ENCODE results near the gene CPN2.

Gene CPN2

DNA sequence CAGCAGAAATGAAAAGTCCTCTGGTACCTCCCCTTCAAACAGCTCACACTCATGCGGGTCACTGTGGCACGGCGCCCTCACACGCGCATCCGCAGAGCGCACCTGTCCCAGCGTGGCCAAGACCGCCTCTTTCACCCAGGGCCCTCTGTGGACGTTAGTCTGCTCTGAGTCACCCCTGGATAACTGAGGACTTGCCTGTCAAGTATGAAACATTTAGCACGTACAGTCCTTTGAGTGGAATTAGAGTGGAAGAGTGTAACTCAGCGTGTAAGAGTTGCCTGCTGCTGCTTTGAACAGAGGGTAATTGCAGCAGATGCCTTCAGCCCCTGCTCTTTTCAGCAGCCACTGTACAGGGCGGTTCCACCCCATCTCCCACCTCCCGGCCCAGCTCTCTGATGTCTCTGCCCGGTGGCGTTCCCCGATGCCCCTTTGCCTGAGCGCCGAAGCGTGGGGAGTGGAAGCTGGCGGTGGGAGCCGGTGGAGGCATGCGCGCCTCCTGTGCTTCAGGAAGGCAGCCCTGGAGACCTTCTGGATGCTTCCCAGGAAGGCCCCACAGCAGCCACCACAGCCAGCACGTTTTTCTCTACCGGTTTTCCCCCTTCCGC lies 23.0 kb downstream of the CPN2 start:
- DNase-seq (ENCODE audit: low spot score): peak; percentile 84

DNA sequence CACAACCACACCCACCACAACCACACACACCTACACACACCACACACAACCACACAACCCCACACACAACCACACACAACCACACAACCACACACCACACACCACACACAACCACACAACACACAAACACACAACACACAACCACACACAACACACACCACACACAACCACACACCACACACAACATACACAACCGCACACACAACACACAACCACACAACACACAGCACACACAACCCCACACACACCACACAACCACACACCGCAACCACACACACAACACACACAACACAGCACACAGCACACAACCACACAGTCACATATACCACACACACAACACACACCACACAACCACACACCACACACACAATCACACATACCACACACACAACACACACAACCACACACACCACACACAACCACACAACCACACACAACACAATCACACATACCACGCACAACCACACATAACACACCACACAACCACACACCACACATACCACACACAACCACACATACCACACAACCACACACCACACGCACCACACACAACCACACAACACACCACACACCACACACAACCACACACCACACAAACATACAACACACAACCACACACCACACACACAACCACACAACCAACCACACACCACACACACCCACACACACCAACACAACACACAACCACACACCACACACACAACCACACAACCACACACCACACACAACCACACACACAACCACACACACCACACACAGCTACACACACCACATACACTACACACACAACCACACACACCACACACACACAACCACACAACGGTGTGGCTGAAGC lies 23.7 kb downstream of the CPN2 start:
- no peak for DNase-seq (ENCODE audit: low spot score)

DNA sequence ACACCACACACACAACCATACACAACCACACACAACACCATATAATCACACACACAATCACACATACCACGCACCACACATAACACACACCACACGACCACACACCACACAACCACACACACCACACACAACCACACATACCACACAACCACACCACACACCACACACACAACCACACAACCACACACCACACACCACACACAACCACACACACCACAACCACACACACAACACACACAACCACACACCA lies 24.2 kb downstream of the CPN2 start:
- no peak for DNase-seq (ENCODE audit: low spot score)

DNA sequence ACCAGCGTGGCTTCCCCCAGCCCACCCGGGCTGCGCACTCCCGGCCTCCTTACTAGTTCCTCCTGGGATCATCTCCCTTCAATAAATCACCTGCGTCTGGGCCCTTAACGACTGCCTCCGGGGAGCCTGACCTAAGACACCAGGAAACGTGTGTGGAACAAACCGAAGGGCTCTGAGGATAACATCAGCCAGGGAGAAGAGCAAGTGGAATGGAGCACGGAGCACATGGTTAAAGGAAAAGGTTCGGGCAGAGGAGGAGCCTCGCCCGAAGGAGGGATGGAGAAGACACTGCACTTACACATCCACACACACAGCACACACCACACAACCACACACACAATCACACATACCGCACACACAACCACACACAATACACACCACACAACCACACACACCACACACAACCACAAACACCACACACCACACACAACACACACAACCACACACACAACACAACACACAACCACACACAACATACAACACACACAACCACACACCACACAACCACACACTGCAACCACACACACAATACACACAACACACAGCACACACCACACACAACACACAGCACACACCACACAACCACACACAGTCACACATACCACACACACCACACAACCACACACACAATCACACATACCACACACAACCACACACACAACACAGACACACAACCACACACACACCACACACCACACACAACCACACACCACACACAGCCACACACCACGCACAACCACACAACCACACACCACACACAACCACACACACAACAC lies 24.7 kb downstream of the CPN2 start:
- no peak for DNase-seq (ENCODE audit: low spot score)

DNA sequence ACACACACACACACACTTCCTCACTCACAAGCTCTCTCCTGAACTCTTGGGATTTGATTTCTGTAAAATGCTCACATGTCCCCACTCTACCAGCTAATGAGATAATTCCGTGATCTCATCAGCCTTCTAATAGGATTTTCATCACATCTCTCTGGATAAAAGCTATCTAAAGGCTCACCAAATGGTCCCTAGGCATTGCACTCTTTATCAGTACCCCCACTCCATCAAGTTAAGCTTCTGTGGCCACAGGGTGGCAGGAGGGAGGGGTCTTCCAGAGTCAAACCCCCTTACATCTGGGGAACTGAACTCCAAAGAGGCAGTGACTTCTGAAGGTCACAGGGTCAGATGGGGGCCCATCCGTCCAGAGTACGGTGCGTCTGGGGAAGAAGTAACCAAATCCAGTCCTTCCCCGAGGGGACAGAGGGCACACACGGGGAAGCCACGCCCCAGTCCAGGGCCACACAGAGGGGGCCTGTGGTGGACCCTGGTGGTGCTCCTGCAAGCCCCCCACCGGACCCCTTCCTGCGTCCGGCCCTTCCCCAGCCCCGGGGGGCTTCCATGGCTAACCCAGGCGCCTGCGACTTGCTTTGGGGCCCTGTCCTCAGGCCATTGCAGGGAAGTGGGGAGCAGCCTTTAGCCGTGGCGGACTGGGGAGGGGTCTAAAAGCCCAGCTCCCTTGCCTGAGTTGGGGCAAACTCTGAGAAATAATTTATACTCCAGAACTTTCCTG lies 25.5 kb downstream of the CPN2 start:
- DNase-seq (ENCODE audit: low spot score): no peak

DNA sequence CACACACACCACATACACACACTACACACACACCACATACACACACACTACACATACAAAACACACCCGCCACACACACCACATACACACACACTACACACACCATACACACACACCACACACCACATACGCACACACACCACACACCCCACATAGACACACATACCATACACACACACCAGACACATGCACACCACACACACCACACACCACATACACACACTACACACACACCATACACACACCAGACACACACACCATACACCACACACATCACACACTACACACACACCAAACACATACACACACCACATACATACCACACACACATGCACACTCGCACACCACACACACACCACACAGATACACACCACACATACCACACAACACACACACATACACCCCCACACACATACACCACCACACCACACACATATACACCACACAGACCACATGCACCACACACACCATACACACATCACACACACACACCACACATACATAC lies 26.3 kb downstream of the CPN2 start:
- no peak for DNase-seq (ENCODE audit: low spot score)

DNA sequence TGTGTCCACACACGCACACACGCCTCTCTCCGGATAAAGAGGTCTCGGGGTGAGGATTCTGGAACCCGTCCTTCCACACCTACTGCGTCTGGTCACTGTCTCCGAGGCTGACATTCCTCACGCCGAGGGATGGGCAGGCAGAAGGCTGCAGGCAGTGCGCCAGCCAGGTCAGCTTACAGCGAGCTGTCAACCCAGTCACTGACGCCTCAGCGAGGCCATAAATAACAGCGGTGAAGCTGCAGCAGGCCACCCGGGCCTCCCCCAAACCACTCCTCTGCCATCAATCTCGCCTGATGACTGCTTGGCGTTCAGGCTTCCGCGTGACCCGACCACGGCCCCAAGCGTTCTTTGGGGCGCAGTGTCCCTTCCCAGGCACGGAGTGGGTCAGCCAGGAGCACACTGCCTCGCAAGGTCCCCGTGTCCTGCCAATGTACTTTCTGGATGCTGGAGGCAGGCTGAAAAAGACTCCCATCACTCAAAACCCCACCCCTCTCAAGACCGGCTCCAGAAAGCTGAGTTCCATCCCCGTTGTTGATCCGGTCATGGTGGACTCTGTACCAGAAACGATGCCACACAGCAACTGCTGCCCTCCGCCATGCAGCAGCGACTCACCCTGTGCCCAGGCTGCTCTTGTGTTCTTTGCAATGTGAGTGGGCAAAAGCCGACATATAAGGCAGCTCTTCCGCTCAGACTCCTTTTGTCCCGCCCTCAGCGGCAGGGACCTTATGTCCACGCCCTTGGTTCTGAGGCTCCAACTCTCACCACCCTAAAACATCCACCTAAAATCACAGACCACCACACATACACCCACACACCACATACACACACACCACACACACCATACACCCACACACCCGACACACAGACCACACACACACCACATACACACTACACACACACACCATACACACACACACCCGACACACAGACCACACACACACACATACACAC lies 27.1 kb downstream of the CPN2 start:
- DNase-seq (ENCODE audit: low spot score): peak; percentile 64

DNA sequence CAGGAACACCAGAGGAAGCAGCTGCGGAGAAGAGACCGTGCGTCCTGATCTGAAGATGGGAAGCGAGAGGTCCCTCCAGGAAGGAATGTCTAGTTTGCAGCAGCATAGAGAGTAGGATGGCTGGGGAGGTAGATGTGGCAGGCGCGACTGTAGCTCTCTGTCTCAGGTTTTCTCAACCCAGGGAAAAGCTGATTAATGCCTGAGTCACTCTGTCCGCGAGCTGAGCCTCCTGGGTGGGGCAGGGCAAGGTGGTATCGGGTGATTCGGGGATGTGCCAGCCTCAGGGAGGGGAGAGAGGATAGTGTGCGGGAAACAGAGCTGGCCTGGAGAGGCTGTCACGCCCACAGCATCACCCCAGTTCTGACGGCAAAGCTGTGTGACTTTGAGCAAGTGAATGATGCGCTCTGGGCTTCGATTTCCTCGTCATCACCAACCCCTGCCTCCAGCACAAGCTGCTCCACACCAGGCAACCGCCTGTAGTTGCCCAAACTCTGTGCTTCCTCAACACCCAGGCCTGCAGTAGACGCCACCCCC lies 28.4 kb downstream of the CPN2 start:
- DNase-seq (ENCODE audit: low spot score): peak; percentile 86

DNA sequence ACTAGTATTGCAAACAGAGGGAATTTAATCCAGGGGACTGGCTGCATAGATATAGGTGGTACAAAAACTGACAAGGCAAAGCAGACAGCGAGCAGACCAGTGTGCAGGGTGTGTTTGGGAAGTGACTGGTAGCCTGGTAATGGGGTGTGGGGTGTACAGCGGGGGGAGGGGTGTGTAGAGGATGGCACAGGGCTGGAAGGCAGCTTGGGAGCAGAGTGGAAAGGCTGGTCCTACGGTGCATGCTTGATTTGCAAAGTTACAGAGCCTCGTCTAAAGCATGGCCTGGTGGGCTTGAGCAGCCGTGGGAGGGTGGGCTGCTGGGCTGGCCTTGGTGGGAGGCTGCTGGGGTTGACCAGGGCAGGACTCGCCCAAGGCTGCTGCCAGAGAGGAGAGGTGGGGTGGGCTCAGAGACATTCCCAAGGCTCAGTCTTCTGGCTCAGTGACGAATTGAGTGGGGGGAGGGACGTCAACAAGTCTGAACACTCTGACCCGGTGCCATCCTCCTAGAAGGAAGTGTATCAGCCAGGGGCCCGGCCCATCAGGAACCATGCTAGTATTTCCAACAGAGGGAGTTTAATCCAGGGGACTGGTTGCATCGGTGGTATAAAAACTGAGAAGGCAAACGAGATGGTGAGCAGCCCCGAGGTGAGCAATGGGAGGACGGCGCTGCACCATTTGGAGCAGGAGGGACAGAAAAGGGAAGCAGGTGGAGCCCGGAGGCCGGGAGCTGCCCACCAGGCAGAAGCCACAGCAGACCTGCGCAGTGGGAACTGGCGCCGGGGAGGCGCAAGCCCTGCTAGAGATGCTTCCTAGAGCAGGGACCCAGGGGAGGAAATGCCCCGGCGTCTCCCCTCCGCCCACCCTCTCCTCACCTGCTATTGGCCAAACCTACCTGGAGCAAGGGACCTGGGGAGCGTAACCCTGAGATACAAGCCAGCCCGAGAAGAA lies 29.2 kb downstream of the CPN2 start:
- DNase-seq (ENCODE audit: low spot score): no peak

DNA sequence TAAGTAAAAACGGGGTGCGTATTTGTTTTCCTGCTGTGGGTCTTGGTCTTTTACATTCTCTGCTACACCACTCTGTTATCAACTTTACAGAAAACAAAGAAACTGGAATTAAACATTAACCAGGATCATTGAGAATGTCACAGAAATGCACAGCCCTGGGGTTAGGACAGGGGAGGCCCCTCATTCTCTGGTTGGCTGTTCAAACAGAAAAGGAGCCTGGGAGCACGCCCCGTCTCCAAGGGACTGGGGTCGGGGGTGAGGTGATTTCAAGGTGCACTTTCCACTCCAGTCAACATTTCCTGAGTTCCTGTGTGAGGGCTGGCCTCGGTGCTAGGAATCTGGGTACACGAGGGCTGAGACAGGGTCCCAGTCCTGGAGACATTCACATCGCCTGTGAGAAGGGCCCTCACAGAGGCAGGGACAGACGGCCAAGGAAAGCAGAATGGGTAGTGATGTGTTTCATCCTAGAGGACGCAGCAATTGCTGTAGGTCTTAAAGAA lies 30.3 kb downstream of the CPN2 start:
- peak; percentile 20 for DNase-seq (ENCODE audit: low spot score)

DNA sequence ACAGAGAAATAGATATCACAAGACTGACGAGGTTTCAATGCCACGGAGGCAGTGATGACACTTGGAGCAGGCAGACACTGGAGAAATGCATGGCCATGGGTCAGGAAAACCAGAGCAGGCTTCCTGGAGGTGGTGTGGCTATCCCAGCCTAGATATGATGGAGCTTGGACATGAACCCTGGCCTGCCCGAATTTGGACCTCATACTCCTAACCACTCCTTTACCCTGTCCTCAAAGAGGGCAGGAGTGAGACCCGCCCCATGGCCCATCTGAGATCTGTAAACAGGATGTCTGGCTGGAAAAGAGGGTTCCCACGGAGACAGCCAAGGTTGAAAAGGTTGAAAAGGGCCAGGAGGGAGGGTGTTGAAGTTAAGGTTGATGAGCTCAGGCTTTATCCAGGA lies 31.0 kb downstream of the CPN2 start:
- no peak for DNase-seq (ENCODE audit: low spot score)

DNA sequence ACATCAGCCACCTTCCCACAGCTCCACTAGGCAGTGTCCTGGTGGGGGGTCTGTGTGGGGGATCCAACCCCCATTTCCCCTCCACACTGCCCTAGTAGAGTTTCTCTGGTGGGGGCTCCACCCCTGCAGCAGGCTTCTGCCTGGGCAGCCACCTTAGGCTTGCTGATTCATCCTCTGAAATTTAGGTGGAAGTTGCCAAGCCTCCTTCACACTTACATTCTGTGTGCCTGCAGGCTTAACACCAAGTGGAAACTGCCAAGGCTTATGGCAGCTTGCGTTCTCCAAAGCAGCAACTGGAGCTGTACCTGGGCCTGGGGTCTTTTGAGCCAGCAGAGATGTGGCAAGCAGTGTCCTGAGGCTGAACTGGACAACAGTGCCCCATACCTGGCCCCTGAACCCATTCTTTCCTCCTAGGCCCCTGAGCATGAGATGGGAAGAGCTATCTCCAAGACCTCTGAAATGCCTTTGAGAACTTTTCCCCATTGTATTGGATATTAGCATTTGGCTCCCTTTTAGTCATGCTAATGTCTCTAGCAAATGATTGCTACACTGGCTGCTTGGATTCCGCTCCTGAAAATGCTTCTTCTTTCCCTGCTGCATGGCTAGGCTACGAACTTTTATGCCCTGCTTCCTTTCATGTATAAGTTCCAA lies 32.5 kb downstream of the CPN2 start:
- DNase-seq (ENCODE audit: low spot score): no peak

DNA sequence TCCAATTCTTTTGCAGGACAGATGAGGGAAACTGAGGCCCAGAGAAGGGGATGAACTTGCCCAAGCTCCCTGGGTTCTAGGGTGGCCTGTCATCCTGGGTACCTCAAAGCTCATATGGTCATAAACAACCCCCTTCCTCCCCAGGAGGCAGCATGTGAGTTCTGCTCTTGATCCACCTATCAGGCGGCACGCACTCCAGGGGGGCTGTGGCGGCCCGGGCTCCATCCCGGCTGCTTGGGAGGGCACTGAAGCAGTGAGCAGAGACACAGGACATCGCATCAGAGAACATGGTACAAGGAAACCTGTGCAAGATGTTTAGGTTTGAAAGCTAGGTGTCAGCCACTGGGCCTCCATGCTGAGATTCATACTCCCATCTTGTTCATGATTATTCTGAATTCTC lies 34.2 kb downstream of the CPN2 start:
- no peak for DNase-seq (ENCODE audit: low spot score)

DNA sequence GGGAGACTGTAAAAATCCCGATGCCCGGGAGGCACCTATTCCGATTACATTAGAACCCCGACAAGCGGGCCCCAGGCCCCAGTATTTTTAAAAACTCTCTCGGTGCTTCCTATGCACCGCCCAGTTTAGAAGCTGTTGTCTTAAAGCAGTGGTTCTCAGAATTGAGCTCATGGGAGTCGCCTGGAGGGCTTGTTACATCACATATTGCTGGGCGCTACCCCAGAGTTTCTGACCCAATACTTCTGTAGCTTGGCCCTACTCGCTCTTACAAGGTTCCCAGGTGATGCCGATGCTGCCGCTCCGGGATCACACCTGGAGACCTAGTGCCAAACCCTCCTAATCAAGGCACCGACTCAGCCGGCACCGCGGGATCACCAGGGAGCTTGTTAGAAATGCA lies 35.2 kb downstream of the CPN2 start:
- no peak for DNase-seq (ENCODE audit: low spot score)

DNA sequence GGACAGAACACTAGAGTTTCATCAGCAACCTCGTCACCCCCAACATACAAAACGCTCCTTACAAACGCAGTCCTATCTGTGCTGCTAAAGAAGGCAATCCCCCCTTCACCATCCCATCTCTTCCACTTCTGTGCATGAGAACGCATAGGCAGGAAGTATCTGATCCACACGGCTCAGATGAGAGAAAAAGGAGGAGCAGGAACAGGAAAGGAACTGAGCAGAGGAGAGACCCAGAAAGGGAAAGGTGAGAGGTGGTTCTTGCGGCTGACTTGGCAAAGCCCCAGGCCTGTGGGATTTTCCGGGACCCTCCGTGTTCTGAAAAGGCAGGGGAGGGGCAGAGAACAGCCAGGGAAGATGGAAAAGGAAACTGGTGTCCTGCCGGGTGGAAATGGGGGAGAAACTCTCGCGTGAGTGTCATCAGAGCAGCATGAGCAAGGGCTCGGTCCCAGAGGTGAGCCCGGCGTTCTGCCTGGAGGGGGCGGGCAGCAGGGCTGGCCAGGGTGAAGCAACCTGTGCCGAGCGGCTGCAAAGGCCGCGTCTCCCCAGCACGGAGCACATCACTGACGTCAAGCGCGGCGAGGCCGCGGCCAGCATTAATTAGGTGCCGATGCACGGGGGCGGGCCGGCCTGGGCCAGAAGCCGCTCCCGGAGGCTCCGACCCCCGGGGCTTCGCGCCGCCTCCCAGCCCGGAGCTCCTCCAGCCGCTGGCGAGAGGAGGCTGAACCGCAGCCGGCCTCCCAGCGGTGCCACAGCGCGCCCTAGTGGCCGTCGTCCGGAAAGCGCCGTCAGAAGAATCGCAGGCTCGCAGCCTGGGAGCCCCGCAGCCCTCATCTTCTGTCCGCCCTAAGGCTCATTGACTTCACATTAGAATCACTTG lies 35.8 kb downstream of the CPN2 start:
- DNase-seq (ENCODE audit: low spot score): peak; percentile 87

DNA sequence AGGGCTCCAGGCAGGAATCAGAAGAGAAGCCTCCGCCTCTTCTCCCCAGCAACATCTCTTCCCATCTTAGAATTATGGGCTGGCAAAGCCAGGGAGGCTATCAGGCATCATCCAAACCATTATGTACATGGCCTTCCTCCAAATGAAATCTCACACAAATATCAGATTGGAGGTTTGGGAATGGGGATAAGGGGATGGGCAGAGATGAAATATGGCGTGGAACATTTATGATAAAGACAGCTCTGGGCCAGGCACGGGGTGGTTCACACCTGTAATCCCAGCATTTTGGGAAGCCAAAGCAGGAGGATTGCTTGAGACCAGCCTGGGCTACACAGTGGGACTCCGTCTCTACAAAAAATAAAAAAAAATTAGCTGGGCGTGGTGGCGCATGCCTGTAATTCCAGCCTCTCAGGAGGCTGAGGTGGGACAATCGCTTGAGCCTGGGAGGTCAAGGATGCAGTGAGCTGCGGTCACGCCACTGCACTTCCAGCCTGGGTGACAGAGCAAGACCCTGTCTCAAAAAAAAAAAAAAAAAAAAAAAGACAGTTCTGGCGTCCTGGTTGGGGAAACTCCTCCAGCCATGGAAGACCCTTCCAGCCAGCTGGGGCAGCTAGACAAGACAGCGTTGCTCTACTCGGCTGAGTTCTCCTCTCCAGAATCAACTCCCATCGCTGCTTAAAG lies 36.6 kb downstream of the CPN2 start:
- DNase-seq (ENCODE audit: low spot score): no peak

DNA sequence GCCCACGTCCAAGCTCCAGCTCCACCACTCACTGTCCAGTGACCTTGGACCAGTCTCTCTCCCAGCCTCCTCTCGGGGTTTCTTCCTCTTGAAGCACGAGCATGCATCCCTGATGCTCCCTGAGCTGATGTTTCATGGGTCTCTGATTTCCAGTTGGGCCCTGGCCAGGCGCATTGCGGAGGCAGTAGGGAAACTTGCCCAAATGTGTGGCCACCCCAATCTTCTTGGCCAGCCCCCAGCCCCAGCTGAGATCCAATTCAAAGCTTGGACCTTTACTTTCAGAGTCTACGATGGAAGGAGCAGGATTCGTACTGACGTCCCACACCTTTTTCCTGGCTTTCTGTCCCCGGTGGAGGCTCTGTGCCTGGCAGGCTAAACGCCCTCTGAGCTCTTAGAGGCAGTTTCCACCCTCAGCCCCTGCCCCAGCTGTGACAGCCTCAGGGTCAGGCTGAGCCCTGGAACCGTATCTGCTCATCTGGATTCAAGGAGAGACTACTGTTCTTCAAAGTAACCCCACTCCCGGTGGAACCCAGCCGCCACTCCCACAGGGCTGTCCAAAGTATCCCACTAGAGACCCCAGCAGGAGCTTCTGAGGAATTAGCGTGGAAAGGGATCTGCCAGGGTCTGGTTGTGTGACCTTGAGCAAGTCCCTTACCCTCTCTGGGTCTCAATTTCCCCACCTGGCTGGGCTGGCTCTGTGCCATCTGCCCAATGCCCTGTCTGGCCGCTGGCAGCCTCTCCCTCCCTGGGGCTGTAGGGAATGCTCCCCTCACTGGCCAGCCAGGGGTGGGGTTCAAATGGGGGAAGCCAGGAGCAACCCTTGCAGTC lies 37.4 kb downstream of the CPN2 start:
- no peak for DNase-seq (ENCODE audit: low spot score)

All from kidney tubule cell (primary cell).